Upper lobe of left lung (tissue), 6 donors: ENCODE data around the gene BCAS4. TPM values are rescaled to one million over a fixed set of nuclear protein-coding genes. Genes with fewer than 3 reads are reported as not detected.
A peak's percentile ranks its signal among the peaks of the same experiment; 100 is the strongest.

Source experiments
- ATAC-seq, 2 donors: fragments of 200-7000 bp; cut with Tn5 transposase; one replicate each; pipeline ENCODE4 v1.9.1; 2022; ENCODE audit warnings: mild to moderate bottlenecking in 2 of 2, moderate library complexity in 2 of 2; ENCODE audit not compliant: low FRiP score in 2 of 2
- DNase-seq, 2 donors: peaks; one replicate each; pipeline ENCODE4 v3.0.0-alpha.2; 2019 to 2020
- H3K27ac ChIP-seq, 4 donors: fragments of 200-600 bp; sonication (generic); one replicate each; pipeline ENCODE4 v1.5.1; 2016 to 2019
- H3K27me3 ChIP-seq, 4 donors: fragments of 200-600 bp; sonication (generic); one replicate each; pipeline ENCODE4 v1.5.1; 2017 to 2019
- H3K36me3 ChIP-seq, 4 donors: fragments of 200-600 bp; sonication (generic); one replicate each; pipeline ENCODE4 v1.5.1; 2016 to 2019
- H3K4me1 ChIP-seq, 4 donors: fragments of 200-600 bp; sonication (generic); one replicate each; pipeline ENCODE4 v1.5.1; 2018 to 2019
- H3K4me3 ChIP-seq, 4 donors: fragments of 200-600 bp; sonication (generic); one replicate each; pipeline ENCODE4 v1.5.1; 2017 to 2019; ENCODE audit warnings: mild to moderate bottlenecking in 2 of 4, moderate library complexity in 1 of 4
- H3K9me3 ChIP-seq, 4 donors: fragments of 200-600 bp; sonication (generic); one replicate each; pipeline ENCODE4 v1.5.1; 2018 to 2019
- EP300 ChIP-seq, 4 donors: sonication (generic); formaldehyde crosslinking; IDR thresholded peaks; one replicate each; pipeline ENCODE4 v1.5.1; 2017; ENCODE audit warnings: antibody characterized with exemption in 4 of 4, control low read depth in 2 of 4
- POLR2A ChIP-seq, 4 donors: fragments of 450-650 bp; IDR thresholded peaks; one replicate each; pipeline ENCODE4 v1.5.1; 2016 to 2017; ENCODE audit warnings: antibody characterized with exemption in 4 of 4, mild to moderate bottlenecking in 2 of 4
- POLR2AphosphoS5 ChIP-seq, 2 donors: sonication (generic); formaldehyde crosslinking; IDR thresholded peaks; one replicate each; pipeline ENCODE4 v1.5.1; 2017; ENCODE audit warnings: antibody characterized with exemption in 2 of 2
- WGBS, 2 donors: methylation state at CpG; one replicate each; pipeline ENCODE4 v1.1.5; 2017 to 2018; 5-methylcytosine and 5-hydroxymethylcytosine counted together
- total RNA-seq, 6 donors: library from RNA; depleted of rRNA in 4 of 6; stranded (reverse); fragments of >200 nt in 4 of 6; gene quantifications; one replicate each; pipeline versions ENCODE4 v1.1.0 to v1.2.1, GENCODE V29; 2016 to 2021
- TF ChIP-seq, protein P1 (sequence below), 6 experiments: fragments of 450-650 bp in 4 of 6; fragments of 200-600 bp in 2 of 6; sonication (generic) in 2 of 6; IDR thresholded peaks; one replicate each; pipeline ENCODE4 v1.5.1; 2016 to 2019; ENCODE audit warnings: antibody characterized with exemption in 6 of 6
- donor health status: DM: no; HTN: no; CAD: no; lungs with moderate emphysema.
- donor health status: DM: no; HTN: yes; CAD: no; lungs with severe emphysema.

Gene BCAS4
- total RNA-seq, 6 donors from 2014 or later, result 2.3 to 12.3 (median 5.2) TPM

DNA sequence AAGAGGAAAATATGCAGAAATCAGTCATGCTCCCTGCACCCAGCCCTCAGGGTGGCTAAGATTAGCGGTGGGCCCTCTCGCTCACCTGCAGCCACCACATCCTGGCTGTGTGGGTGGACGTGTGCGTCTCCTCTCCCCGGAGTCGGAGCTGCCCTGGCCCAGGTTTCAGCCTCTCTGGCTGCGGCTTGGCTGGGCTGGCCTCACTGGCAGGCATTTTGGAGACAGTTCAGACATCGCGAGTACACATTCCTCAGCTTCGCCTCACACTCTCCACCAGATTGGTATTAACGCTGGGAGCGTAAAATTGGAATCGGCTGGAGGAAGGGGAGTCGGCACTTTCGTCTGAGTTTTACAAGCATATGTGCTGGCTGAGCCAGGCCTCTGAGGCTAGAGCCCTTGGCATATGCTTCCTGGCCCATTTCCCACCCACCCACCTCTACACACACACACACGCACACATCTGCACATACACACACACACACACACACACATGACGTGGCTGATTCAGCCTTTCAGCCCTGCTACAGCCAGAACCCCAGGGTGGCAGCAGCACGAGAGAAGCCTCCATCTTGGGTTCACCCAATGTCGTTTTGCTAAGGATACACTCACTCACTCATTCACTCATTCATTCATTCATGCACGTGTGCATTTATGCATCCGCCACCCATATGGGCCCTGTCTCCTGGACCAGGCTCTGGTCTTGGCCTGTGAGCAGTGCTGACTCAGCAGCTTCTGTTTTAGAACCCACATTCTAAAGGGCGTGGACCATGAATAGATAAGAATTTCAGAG lies 42.9 kb downstream of the BCAS4 start:
- H3K27me3 ChIP-seq, result no peaks in the 10 kb centered on the region
- 69 to 86% methylated on average over 16 to 22 of the region's 22 CpGs for WGBS, 2 donors
- no peaks in the 10 kb centered on the region for H3K4me1 ChIP-seq
- ATAC-seq (peak in 1 of 2 donors; percentile 38), DNase-seq (peak in 1 of 2 donors; percentile 31)
- no peak overlapping the region for H3K27ac ChIP-seq
- H3K36me3 ChIP-seq, result no peaks in the 10 kb centered on the region
- no peak overlapping the region for H3K4me3 ChIP-seq
- H3K9me3 ChIP-seq, result no peaks in the 10 kb centered on the region
- TF ChIP-seq EP300 (IDR thresholded peaks at IDR 0.05) (no peak), POLR2AphosphoS5 (IDR thresholded peaks at IDR 0.05) (no peak), POLR2A (IDR thresholded peaks at IDR 0.05) (no peak)
- TF ChIP-seq, protein P1, sequence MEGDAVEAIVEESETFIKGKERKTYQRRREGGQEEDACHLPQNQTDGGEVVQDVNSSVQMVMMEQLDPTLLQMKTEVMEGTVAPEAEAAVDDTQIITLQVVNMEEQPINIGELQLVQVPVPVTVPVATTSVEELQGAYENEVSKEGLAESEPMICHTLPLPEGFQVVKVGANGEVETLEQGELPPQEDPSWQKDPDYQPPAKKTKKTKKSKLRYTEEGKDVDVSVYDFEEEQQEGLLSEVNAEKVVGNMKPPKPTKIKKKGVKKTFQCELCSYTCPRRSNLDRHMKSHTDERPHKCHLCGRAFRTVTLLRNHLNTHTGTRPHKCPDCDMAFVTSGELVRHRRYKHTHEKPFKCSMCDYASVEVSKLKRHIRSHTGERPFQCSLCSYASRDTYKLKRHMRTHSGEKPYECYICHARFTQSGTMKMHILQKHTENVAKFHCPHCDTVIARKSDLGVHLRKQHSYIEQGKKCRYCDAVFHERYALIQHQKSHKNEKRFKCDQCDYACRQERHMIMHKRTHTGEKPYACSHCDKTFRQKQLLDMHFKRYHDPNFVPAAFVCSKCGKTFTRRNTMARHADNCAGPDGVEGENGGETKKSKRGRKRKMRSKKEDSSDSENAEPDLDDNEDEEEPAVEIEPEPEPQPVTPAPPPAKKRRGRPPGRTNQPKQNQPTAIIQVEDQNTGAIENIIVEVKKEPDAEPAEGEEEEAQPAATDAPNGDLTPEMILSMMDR (IDR thresholded peaks at IDR 0.05), result no peak

DNA sequence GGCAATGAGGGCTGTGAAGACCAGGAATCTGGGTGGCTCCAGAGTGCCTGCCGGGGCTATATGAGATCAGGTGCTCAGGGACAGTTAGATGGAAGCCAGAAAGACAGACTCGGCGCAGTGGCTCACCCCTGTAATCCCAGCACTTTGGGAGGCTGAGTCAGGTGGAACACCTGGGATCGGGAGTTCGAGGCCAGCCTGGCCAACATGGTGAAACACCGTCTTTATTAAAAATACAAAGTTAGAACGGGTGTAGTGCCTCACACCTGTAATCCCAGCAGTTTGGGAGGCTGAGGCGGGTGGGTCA lies 43.4 kb downstream of the BCAS4 start:
- no peak overlapping the region for H3K27ac ChIP-seq
- no peak for DNase-seq

DNA sequence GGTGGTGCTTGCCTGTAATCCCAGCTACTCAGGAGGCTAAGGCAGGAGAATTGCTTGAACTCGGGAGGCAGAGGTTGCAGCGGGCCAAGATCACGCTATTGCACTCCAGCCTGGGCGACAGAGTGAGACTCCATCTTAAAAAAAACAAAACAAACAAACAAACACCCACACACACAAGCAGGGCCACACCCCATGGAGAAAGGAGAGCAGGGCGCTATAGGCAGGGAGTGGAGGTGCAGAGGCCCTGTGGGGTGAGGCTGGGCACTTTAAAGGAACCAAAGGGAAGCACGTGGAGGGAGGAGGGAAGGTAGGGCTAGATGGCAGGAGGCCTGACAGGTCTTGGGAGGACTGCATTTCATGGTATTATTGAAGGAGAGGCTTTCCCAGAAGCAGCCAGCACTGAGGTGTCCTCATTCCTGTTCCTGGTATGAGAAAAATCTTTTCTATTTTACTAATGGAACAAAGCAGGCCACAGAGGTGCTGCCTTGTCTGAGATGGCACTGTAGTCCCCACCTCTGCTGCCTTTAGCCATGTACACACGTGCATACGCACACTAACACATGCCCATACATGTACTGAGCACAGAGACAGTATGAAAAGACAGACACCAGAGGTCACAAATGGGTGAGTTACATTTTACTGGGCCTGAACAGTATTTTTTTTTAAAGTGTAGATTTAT lies 44.0 kb downstream of the BCAS4 start:
- 82 to 85% methylated on average over 8 of the region's 8 CpGs for WGBS, 2 donors
- H3K4me3 ChIP-seq, result no peak overlapping the region
- H3K4me1 ChIP-seq, result no peaks in the 10 kb centered on the region
- ATAC-seq (no peak), DNase-seq (no peak)
- no peaks in the 10 kb centered on the region for H3K27me3 ChIP-seq
- no peak overlapping the region for H3K27ac ChIP-seq
- no peaks in the 10 kb centered on the region for H3K36me3 ChIP-seq
- no peak for TF ChIP-seq POLR2A (IDR thresholded peaks at IDR 0.05)
- TF ChIP-seq, protein P1 (IDR thresholded peaks at IDR 0.05), result no peak
- no peak for TF ChIP-seq EP300 (IDR thresholded peaks at IDR 0.05)
- TF ChIP-seq POLR2AphosphoS5 (IDR thresholded peaks at IDR 0.05), result no peak
- no peaks in the 10 kb centered on the region for H3K9me3 ChIP-seq

More for the DNA sequence above, 43.4 kb downstream of the BCAS4 start:
- no peak for TF ChIP-seq POLR2A (IDR thresholded peaks at IDR 0.05)
- no peak for TF ChIP-seq EP300 (IDR thresholded peaks at IDR 0.05)
- no peak for TF ChIP-seq POLR2AphosphoS5 (IDR thresholded peaks at IDR 0.05)
- TF ChIP-seq, protein P1 (IDR thresholded peaks at IDR 0.05), result no peak
- WGBS, 2 donors, result 89 to 90% methylated on average over 8 of the region's 8 CpGs
- Histone ChIP-seq H3K4me1 (no peaks in the 10 kb centered on the region), H3K4me3 (no peak overlapping the region), H3K36me3 (no peaks in the 10 kb centered on the region), H3K9me3 (no peaks in the 10 kb centered on the region), H3K27me3 (no peaks in the 10 kb centered on the region)
- ATAC-seq, result no peak

DNA sequence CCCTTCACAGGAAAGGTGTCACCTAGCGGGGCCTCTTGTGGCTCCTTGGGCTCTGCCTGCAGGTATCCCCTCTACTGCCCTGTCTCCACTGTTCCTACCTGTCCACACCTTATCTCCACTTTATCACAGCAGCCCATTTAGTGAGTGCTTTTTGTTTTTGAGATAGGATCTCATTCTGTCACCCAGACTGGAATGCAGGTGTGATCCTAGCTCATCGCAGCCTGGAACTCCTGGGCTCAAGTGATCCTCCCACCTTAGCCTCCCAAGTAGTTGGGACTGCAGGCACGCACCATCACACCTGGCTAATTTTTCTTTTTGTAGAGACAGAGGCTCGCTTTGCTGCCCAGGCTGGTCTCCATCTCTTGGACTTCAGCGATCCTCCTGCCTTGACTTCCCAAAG lies 48.0 kb downstream of the BCAS4 start:
- no peaks in the 10 kb centered on the region for H3K4me1 ChIP-seq
- no peaks in the 10 kb centered on the region for H3K36me3 ChIP-seq
- 92 to 96% methylated on average over 5 of the region's 5 CpGs for WGBS, 2 donors
- H3K27me3 ChIP-seq, result no peaks in the 10 kb centered on the region
- H3K4me3 ChIP-seq, result no peak overlapping the region
- DNase-seq, result no peak
- H3K9me3 ChIP-seq, result no peaks in the 10 kb centered on the region
- ATAC-seq, result no peak
- TF ChIP-seq EP300 (IDR thresholded peaks at IDR 0.05), result no peak
- TF ChIP-seq POLR2AphosphoS5 (IDR thresholded peaks at IDR 0.05), result no peak
- no peak for TF ChIP-seq POLR2A (IDR thresholded peaks at IDR 0.05)
- TF ChIP-seq, protein P1 (IDR thresholded peaks at IDR 0.05), result no peak
- no peak overlapping the region for H3K27ac ChIP-seq
